SK-N-SH (cell line): ENCODE data around the gene ETNK2. TPM values are rescaled to one million over a fixed set of nuclear protein-coding genes. Genes with fewer than 3 reads are reported as not detected.

Source experiments
- CTCF ChIA-PET: fragments of 300-600, 350-600 bp; formaldehyde crosslinking; extraction: SDS; loops from one replicate; lab custom pipeline; 2021; lab: Yijun Ruan, JAX
- POLR2A ChIA-PET: fragments of 350-600 bp; sonication (Branson Sonifier 250); formaldehyde crosslinking; extraction: SDS; loops from one replicate; lab custom pipeline; 2020; ENCODE audit warnings: antibody characterized with exemption, inconsistent platforms; lab: Yijun Ruan, JAX
- DNase-seq: peaks from one replicate; pipeline ENCODE4 v3.0.0; 2012
- H2AFZ ChIP-seq: fragments of 200-600 bp; sonication (generic); 2 replicates; pipeline ENCODE4 v1.8.1; 2016; ENCODE audit warnings: antibody characterized with exemption, mild to moderate bottlenecking, low read depth
- H3F3A ChIP-seq: fragments of 200-600 bp; sonication (generic); replicated peaks from 2 replicates; pipeline ENCODE3; 2016; ENCODE audit warnings: antibody characterized with exemption, mild to moderate bottlenecking; ENCODE audit not compliant: insufficient read depth
- H3K27ac ChIP-seq, 2 experiments: fragments of 200-500 bp in 1 of 2; fragments of 200-600 bp in 1 of 2; sonication (Bioruptor generic) in 1 of 2; sonication (generic), shearing (Covaris generic) in 1 of 2; 2 replicates each; pipeline versions ENCODE4 v1.5.1 to v1.6.1; 2014 to 2016; ENCODE audit warnings: low read depth in 2 of 2, inconsistent platforms in 1 of 2, low read length in 1 of 2, mild to moderate bottlenecking in 1 of 2, mixed read lengths in 1 of 2
- H3K27me3 ChIP-seq: fragments of 200-600 bp; sonication (generic), shearing (Covaris generic); 2 replicates; pipeline ENCODE4 v1.6.1; 2016; ENCODE audit warnings: mixed run types; ENCODE audit not compliant: insufficient read depth
- H3K36me3 ChIP-seq, 2 experiments: fragments of 200-500 bp in 1 of 2; fragments of 200-600 bp in 1 of 2; sonication (Bioruptor generic) in 1 of 2; sonication (generic) in 1 of 2; replicated peaks in 1 of 2; 2 replicates each; pipeline versions ENCODE3 to v1.5.1; 2014 to 2016; ENCODE audit warnings: low read length in 1 of 2, mild to moderate bottlenecking in 1 of 2; ENCODE audit not compliant: insufficient read depth in 2 of 2, control insufficient read depth in 1 of 2
- H3K4me1 ChIP-seq, 2 experiments: fragments of 200-500 bp in 1 of 2; fragments of 200-600 bp in 1 of 2; sonication (Bioruptor generic) in 1 of 2; sonication (generic), shearing (Covaris generic) in 1 of 2; 2 replicates each; pipeline versions ENCODE4 v1.5.1 to v1.6.1; 2014 to 2016; ENCODE audit warnings: low read depth in 1 of 2, low read length in 1 of 2, mixed run types in 1 of 2; ENCODE audit not compliant: insufficient read depth in 2 of 2, control insufficient read depth in 1 of 2
- H3K4me2 ChIP-seq: fragments of 200-600 bp; sonication (generic), shearing (Covaris generic); 2 replicates; pipeline ENCODE4 v1.6.1; 2017; ENCODE audit warnings: mixed run types
- H3K4me3 ChIP-seq, 2 experiments: fragments of 200-500 bp in 1 of 2; fragments of 200-600 bp in 1 of 2; sonication (Bioruptor generic) in 1 of 2; sonication (generic), shearing (Covaris generic) in 1 of 2; 2 replicates each; pipeline versions ENCODE4 v1.5.1 to v1.8.1; 2014 to 2016; ENCODE audit warnings: low read depth in 2 of 2, inconsistent platforms in 1 of 2, low read length in 1 of 2, mild to moderate bottlenecking in 1 of 2, mixed read lengths in 1 of 2, moderate library complexity in 1 of 2
- H3K79me2 ChIP-seq: fragments of 200-600 bp; sonication (generic); 2 replicates; pipeline ENCODE4 v1.8.1; 2017; ENCODE audit warnings: mild to moderate bottlenecking; ENCODE audit not compliant: insufficient read depth
- H3K9ac ChIP-seq: fragments of 200-600 bp; sonication (generic); 2 replicates; pipeline ENCODE4 v1.6.1; 2017; ENCODE audit warnings: mixed run types
- H3K9me2 ChIP-seq: fragments of 200-600 bp; sonication (generic); 2 replicates; pipeline ENCODE4 v1.6.1; 2017; ENCODE audit warnings: mixed run types
- H3K9me3 ChIP-seq: fragments of 200-600 bp; sonication (generic); 2 replicates; pipeline ENCODE4 v1.6.1; 2017; ENCODE audit warnings: mixed run types, mild to moderate bottlenecking, moderate library complexity
- H4K20me1 ChIP-seq: fragments of 200-600 bp; sonication (generic); 2 replicates; pipeline ENCODE4 v1.6.1; 2017; ENCODE audit warnings: mild to moderate bottlenecking, mixed run types; ENCODE audit not compliant: insufficient read depth
- EZH2phosphoT487 ChIP-seq: fragments of 200-600 bp; sonication (generic); IDR thresholded peaks from 2 replicates; pipeline ENCODE4 v1.6.1; 2017; ENCODE audit warnings: low read depth, mixed run types, mild to moderate bottlenecking, antibody characterized with exemption, moderate library complexity, borderline replicate concordance
- FOSL2 ChIP-seq: IDR thresholded peaks from 2 replicates; pipeline ENCODE4 v1.4.0; 2012; ENCODE audit warnings: low read depth, mild to moderate bottlenecking, moderate library complexity, borderline replicate concordance
- FOXJ3 ChIP-seq: sonication (generic); formaldehyde crosslinking; IDR thresholded peaks from 2 replicates; pipeline ENCODE4 v1.5.1; 2020; ENCODE audit warnings: mild to moderate bottlenecking, missing genetic modification reagents
- GABPA ChIP-seq: IDR thresholded peaks from 2 replicates; pipeline ENCODE4 v1.4.0; 2012; ENCODE audit warnings: low read depth, mild to moderate bottlenecking
- GATA2 ChIP-seq: sonication (generic); formaldehyde crosslinking; IDR thresholded peaks from 2 replicates; pipeline ENCODE4 v1.5.0; 2020; ENCODE audit warnings: mild to moderate bottlenecking, missing genetic modification reagents
- MEF2A ChIP-seq: IDR thresholded peaks from 2 replicates; pipeline ENCODE4 v1.4.0; 2012; ENCODE audit warnings: low read depth, borderline replicate concordance
- MXI1 ChIP-seq: IDR thresholded peaks from 2 replicates; pipeline ENCODE4 v1.6.1; 2012; ENCODE audit warnings: mild to moderate bottlenecking, low read depth, low read length, improper control_type of control experiment
- NRF1 ChIP-seq: IDR thresholded peaks from 2 replicates; pipeline ENCODE4 v1.6.1; 2012; ENCODE audit warnings: low read depth, mild to moderate bottlenecking, low read length
- POLR2AphosphoS5 ChIP-seq: IDR thresholded peaks from 2 replicates; pipeline ENCODE4 v1.6.1; 2012; ENCODE audit warnings: low read depth, low read length
- RFX5 ChIP-seq: IDR thresholded peaks from 2 replicates; pipeline ENCODE4 v1.6.1; 2012; ENCODE audit warnings: mild to moderate bottlenecking, improper control_type of control experiment, low read length
- SIN3A ChIP-seq: IDR thresholded peaks from 2 replicates; pipeline ENCODE4 v1.6.1; 2012; ENCODE audit warnings: low read depth, mild to moderate bottlenecking, low read length, moderate library complexity, borderline replicate concordance
- YY1 ChIP-seq: IDR thresholded peaks from 2 replicates; pipeline ENCODE4 v1.4.0; 2012; ENCODE audit warnings: low read depth, mild to moderate bottlenecking
- WGBS: methylation state at CpG from one replicate; pipeline ENCODE4 v1.1.6; 2017; ENCODE audit warnings: low lambda C conversion rate; 5-methylcytosine and 5-hydroxymethylcytosine counted together
- polyA plus RNA-seq, 3 experiments: library from polyadenylated mRNA; depleted of rRNA; stranded (reverse); fragments of >200 nt; gene quantifications; 2 replicates each; pipeline ENCODE4 v1.2.3, GENCODE V29; 2012
- TF ChIP-seq, protein P1 (sequence below): IDR thresholded peaks from 2 replicates; pipeline ENCODE4 v1.4.0; 2012; ENCODE audit warnings: low read depth, borderline replicate concordance
- TF ChIP-seq, protein P2 (sequence below): IDR thresholded peaks from 2 replicates; pipeline ENCODE4; 2012
- TF ChIP-seq, protein P3 (sequence below): fragments of 150-350 bp; IDR thresholded peaks from 2 replicates; pipeline ENCODE4 v1.6.1; 2016; ENCODE audit warnings: mild to moderate bottlenecking, low read depth, low read length
- TF ChIP-seq, protein P4 (sequence below): fragments of 200-600 bp; sonication (generic); IDR thresholded peaks from 2 replicates; pipeline ENCODE4 v1.6.1; 2017; ENCODE audit warnings: antibody characterized with exemption, mild to moderate bottlenecking, moderate library complexity
- TF ChIP-seq, protein P5 (sequence below): fragments of 150-350 bp; IDR thresholded peaks from 2 replicates; pipeline ENCODE4 v1.6.1; 2017; ENCODE audit warnings: antibody characterized with exemption, low read length, low read depth, borderline replicate concordance

ETNK2 gene
- polyA plus RNA-seq, 1 of the 3 experiments (the other 2 are of a cell fraction) = 16.1 TPM

DNA sequence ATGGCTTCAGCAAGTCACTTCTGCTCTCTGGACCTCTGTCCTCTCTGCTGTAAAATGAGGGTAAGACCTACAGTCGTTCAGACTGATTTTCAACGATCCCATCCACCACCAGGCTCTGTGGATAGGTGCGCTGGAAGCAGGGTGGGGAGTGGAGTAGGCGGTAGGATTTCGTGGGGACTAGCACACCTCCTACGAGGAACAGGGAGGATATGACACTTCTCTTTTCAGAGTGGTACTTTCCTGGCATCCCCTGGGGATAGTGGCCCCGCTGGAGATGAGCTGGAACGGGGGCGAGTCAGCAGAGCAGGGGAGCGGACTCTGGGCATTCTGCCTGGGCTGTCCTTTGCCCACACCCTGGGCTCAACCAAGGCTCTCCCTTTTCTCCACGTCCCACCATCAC, 17.7 kb downstream of the ETNK2 start:
- H3K9me3 ChIP-seq = no peaks in the 10 kb centered on the region
- CTCF ChIA-PET = interaction anchor here (1.1 to 14.7 kb wide), 2 partner anchors 29 to 269 kb away, joined by 3 to 421 read pairs; partner anchors contain the start of gene SNRPE
- no peak overlapping the region for H3K9ac ChIP-seq
- 77% methylated on average over 9 of the region's 11 CpGs for WGBS
- DNase-seq = no peak
- H3K4me3 ChIP-seq = no peak overlapping the region
- no peaks in the 10 kb centered on the region for H4K20me1 ChIP-seq
- TF ChIP-seq GATA2 (no peak), YY1 (no peak), MEF2A (no peak), MXI1 (no peak), EZH2phosphoT487 (no peak)
- TF ChIP-seq, protein P1, sequence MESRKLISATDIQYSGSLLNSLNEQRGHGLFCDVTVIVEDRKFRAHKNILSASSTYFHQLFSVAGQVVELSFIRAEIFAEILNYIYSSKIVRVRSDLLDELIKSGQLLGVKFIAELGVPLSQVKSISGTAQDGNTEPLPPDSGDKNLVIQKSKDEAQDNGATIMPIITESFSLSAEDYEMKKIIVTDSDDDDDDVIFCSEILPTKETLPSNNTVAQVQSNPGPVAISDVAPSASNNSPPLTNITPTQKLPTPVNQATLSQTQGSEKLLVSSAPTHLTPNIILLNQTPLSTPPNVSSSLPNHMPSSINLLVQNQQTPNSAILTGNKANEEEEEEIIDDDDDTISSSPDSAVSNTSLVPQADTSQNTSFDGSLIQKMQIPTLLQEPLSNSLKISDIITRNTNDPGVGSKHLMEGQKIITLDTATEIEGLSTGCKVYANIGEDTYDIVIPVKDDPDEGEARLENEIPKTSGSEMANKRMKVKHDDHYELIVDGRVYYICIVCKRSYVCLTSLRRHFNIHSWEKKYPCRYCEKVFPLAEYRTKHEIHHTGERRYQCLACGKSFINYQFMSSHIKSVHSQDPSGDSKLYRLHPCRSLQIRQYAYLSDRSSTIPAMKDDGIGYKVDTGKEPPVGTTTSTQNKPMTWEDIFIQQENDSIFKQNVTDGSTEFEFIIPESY = no peak
- TF ChIP-seq, all 33 proteins: peak for 0
- Histone ChIP-seq H3K9me2 (no peaks in the 10 kb centered on the region), H3K79me2 (no peaks in the 10 kb centered on the region), H2AFZ (no peak overlapping the region), H3K27me3 (no peaks in the 10 kb centered on the region), H3K36me3 (peaks cover 0 to 3% of the 10 kb centered on the region in 2 experiments), H3K4me1 (peaks cover 27 to 30% of the 10 kb centered on the region in 2 experiments), H3F3A (peaks cover 14% of the 10 kb centered on the region), H3K27ac (no peak overlapping the region), H3K4me2 (no peak overlapping the region)
- POLR2A ChIA-PET = no interaction called here

DNA sequence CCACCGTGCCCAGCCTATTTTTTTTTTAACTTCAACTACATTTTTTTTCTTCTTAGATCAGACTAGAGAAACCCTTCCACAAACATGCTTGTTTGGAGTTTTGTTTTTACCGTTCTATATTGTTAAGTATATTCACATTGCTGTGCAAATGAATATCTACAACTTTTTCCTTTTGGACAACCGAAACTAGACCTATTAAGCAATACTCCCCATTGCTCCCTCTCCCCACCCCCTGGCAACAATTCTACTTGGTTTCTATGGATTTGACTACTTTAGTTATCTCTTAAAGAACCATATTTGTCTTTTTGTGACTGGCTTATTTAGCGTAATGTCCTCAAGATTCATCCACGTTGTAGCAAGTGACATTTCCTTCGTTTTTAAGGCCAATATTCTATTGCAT, 19.1 kb downstream of the ETNK2 start:
- H3K36me3 ChIP-seq = no peaks in the 10 kb centered on the region
- CTCF ChIA-PET = interaction anchor here (1.5 to 14.7 kb wide), 3 partner anchors 19 to 268 kb away, joined by 4 to 421 read pairs (median 6); partner anchors contain the start of genes ETNK2 and SNRPE
- no peak overlapping the region for H3K4me3 ChIP-seq
- H3K4me1 ChIP-seq = peaks cover 27 to 37% of the 10 kb centered on the region in 2 experiments
- no peak overlapping the region for H3K27ac ChIP-seq
- no peaks in the 10 kb centered on the region for H4K20me1 ChIP-seq
- no peak for DNase-seq
- peaks cover 23% of the 10 kb centered on the region for H3F3A ChIP-seq
- POLR2A ChIA-PET = interaction anchor here (0.6 kb wide), 1 partner anchor 384 kb away, joined by 5 read pairs; the partner anchor contains the start of gene MDM4
- no peaks in the 10 kb centered on the region for H3K9me2 ChIP-seq
- H3K9me3 ChIP-seq = no peaks in the 10 kb centered on the region
- no peaks in the 10 kb centered on the region for H3K27me3 ChIP-seq
- H3K4me2 ChIP-seq = no peak overlapping the region
- 91% methylated on average over 6 of the region's 6 CpGs for WGBS
- no peaks in the 10 kb centered on the region for H3K79me2 ChIP-seq
- H3K9ac ChIP-seq = no peak overlapping the region
- H2AFZ ChIP-seq = no peak overlapping the region
- no peak for TF ChIP-seq MEF2A
- TF ChIP-seq, protein P2, sequence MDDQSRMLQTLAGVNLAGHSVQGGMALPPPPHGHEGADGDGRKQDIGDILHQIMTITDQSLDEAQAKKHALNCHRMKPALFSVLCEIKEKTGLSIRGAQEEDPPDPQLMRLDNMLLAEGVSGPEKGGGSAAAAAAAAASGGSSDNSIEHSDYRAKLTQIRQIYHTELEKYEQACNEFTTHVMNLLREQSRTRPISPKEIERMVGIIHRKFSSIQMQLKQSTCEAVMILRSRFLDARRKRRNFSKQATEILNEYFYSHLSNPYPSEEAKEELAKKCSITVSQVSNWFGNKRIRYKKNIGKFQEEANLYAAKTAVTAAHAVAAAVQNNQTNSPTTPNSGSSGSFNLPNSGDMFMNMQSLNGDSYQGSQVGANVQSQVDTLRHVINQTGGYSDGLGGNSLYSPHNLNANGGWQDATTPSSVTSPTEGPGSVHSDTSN = no peak
- TF ChIP-seq SIN3A = no peak
- TF ChIP-seq, protein P3, sequence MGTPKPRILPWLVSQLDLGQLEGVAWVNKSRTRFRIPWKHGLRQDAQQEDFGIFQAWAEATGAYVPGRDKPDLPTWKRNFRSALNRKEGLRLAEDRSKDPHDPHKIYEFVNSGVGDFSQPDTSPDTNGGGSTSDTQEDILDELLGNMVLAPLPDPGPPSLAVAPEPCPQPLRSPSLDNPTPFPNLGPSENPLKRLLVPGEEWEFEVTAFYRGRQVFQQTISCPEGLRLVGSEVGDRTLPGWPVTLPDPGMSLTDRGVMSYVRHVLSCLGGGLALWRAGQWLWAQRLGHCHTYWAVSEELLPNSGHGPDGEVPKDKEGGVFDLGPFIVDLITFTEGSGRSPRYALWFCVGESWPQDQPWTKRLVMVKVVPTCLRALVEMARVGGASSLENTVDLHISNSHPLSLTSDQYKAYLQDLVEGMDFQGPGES = no peak
- TF ChIP-seq GABPA = no peak
- TF ChIP-seq NRF1 = no peak
- TF ChIP-seq POLR2AphosphoS5 = no peak
- no peak for TF ChIP-seq FOSL2
- TF ChIP-seq, protein P4, sequence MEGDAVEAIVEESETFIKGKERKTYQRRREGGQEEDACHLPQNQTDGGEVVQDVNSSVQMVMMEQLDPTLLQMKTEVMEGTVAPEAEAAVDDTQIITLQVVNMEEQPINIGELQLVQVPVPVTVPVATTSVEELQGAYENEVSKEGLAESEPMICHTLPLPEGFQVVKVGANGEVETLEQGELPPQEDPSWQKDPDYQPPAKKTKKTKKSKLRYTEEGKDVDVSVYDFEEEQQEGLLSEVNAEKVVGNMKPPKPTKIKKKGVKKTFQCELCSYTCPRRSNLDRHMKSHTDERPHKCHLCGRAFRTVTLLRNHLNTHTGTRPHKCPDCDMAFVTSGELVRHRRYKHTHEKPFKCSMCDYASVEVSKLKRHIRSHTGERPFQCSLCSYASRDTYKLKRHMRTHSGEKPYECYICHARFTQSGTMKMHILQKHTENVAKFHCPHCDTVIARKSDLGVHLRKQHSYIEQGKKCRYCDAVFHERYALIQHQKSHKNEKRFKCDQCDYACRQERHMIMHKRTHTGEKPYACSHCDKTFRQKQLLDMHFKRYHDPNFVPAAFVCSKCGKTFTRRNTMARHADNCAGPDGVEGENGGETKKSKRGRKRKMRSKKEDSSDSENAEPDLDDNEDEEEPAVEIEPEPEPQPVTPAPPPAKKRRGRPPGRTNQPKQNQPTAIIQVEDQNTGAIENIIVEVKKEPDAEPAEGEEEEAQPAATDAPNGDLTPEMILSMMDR = no peak
- TF ChIP-seq MXI1 = no peak
- TF ChIP-seq, protein P5, sequence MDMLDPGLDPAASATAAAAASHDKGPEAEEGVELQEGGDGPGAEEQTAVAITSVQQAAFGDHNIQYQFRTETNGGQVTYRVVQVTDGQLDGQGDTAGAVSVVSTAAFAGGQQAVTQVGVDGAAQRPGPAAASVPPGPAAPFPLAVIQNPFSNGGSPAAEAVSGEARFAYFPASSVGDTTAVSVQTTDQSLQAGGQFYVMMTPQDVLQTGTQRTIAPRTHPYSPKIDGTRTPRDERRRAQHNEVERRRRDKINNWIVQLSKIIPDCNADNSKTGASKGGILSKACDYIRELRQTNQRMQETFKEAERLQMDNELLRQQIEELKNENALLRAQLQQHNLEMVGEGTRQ = no peak
- TF ChIP-seq FOXJ3 (CRISPR knock-in tag) = no peak
- TF ChIP-seq EZH2phosphoT487 = no peak
- TF ChIP-seq RFX5 = no peak
- TF ChIP-seq, protein P1 = no peak
- TF ChIP-seq GATA2 = no peak
